ENCODE results near the gene ZSWIM7.
"Not testable (repeated sequence)": the region's sequence is repeated elsewhere in the genome, so short reads cannot be mapped to it uniquely, and the experiment has no call there.

ZSWIM7 gene

GRCh38 chr17:15999974-16000827, 697 bp upstream of the ZSWIM7 start:
- 1% methylated on average over 64 of the region's 64 CpGs for WGBS, 2 experiments
- Histone ChIP-seq H3K27ac (ENCODE audit: insufficient read depth, low read depth, low read length, poor library complexity, severe bottlenecking) (peak overlapping the region; percentile 93), H3K4me3 (ENCODE audit: insufficient read depth, low read depth, low read length) (peak overlapping the region; percentile 87)

DNA sequence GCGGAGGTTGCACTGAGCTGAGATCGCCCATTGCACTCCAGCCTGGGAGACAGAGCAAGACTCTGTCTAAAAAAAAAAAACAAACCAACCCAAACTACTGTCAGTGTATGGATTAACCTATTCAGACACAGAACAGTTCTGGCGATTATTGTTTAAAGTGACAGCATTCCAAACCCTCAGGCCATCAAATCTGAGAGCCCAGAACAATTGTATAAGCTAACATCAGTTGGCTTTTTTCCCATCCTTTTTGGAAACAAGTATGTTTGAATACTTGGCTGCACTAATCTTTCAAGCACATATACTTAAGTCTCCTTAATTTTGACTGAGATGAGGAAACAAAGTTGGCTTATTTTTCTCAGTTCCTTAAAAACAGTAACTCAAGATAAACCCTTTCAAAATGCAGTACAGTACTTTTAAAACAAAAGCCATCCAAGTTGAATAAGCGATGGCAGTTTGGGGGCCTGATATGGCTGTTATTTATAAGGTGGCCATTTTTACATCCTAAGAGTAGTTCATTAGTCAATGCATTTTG, 1.4 kb downstream of the ZSWIM7 start:
- 92 to 93% methylated on average over 4 of the region's 4 CpGs for WGBS, 2 experiments
- Histone ChIP-seq H3K36me3 (ENCODE audit: control insufficient read depth, insufficient read depth, low read length) (peaks cover 20% of the 10 kb centered on the region), H3K27ac (ENCODE audit: insufficient read depth, low read depth, low read length, poor library complexity, severe bottlenecking) (no peak overlapping the region), H3K27me3 (ENCODE audit: control insufficient read depth, insufficient read depth, low read length, poor library complexity, severe bottlenecking) (no peaks in the 10 kb centered on the region), H3K9me3 (ENCODE audit: control insufficient read depth, low read length) (no peaks in the 10 kb centered on the region), H3K4me1 (ENCODE audit: control insufficient read depth, insufficient read depth, low read length) (no peaks in the 10 kb centered on the region), H3K4me3 (ENCODE audit: insufficient read depth, low read depth, low read length) (no peak overlapping the region)

More at GRCh38 chr17:15999974-16000827, 697 bp upstream of the ZSWIM7 start:
- Histone ChIP-seq H3K36me3 (ENCODE audit: control insufficient read depth, insufficient read depth, low read length) (peaks cover 38% of the 10 kb centered on the region), H3K27me3 (ENCODE audit: control insufficient read depth, insufficient read depth, low read length, poor library complexity, severe bottlenecking) (no peaks in the 10 kb centered on the region), H3K9me3 (ENCODE audit: control insufficient read depth, low read length) (no peaks in the 10 kb centered on the region), H3K4me1 (ENCODE audit: control insufficient read depth, insufficient read depth, low read length) (no peaks in the 10 kb centered on the region)

DNA sequence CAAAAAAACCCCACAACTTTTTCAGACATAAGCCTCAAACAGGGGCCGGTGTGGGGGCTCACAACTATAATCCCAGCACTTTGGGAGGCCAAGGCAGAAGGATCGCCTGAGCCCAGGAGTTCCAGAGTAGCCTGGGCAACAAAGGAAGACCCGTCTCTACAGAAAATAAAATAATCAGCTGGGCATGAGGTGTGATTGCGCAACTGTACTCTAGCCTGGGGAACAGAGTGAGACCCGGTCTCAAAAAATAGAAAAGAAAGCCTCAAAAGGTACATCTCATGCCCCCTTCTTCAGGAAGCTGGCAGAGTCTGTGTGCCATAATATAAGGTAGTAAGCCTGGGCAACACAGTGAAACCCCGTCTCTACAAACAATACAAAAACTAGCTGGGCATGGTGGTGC, 3.2 kb downstream of the ZSWIM7 start:
- H3K27me3 ChIP-seq (ENCODE audit: control insufficient read depth, insufficient read depth, low read length, poor library complexity, severe bottlenecking) = no peaks in the 10 kb centered on the region
- WGBS, 2 experiments = 83 to 86% methylated on average over 6 of the region's 6 CpGs
- no peak overlapping the region for H3K4me3 ChIP-seq (ENCODE audit: insufficient read depth, low read depth, low read length)
- H3K4me1 ChIP-seq (ENCODE audit: control insufficient read depth, insufficient read depth, low read length) = no peaks in the 10 kb centered on the region
- H3K36me3 ChIP-seq (ENCODE audit: control insufficient read depth, insufficient read depth, low read length) = peaks cover 7% of the 10 kb centered on the region
- no peaks in the 10 kb centered on the region for H3K9me3 ChIP-seq (ENCODE audit: control insufficient read depth, low read length)
- no peak overlapping the region for H3K27ac ChIP-seq (ENCODE audit: insufficient read depth, low read depth, low read length, poor library complexity, severe bottlenecking)

- Histone ChIP-seq H3K4me1 (ENCODE audit: control insufficient read depth, insufficient read depth, low read length) (no peaks in the 10 kb centered on the region), H3K36me3 (ENCODE audit: control insufficient read depth, insufficient read depth, low read length) (peaks cover 42% of the 10 kb centered on the region), H3K9me3 (ENCODE audit: control insufficient read depth, low read length) (no peaks in the 10 kb centered on the region), H3K27me3 (ENCODE audit: control insufficient read depth, insufficient read depth, low read length, poor library complexity, severe bottlenecking) (no peaks in the 10 kb centered on the region), H3K4me3 (ENCODE audit: insufficient read depth, low read depth, low read length) (no peak overlapping the region), H3K27ac (ENCODE audit: insufficient read depth, low read depth, low read length, poor library complexity, severe bottlenecking) (no peak overlapping the region)
- 89 to 90% methylated on average over 5 of the region's 5 CpGs for WGBS, 2 experiments
Observed at GRCh38 chr17:15981646-15982580, 17.6 kb downstream of the ZSWIM7 start.

GRCh38 chr17:15981208-15981607, 18.3 kb downstream of the ZSWIM7 start:
- Histone ChIP-seq H3K36me3 (ENCODE audit: control insufficient read depth, insufficient read depth, low read length) (peaks cover 42% of the 10 kb centered on the region), H3K4me3 (ENCODE audit: insufficient read depth, low read depth, low read length) (no peak overlapping the region), H3K27ac (ENCODE audit: insufficient read depth, low read depth, low read length, poor library complexity, severe bottlenecking) (no peak overlapping the region), H3K27me3 (ENCODE audit: control insufficient read depth, insufficient read depth, low read length, poor library complexity, severe bottlenecking) (no peaks in the 10 kb centered on the region), H3K4me1 (ENCODE audit: control insufficient read depth, insufficient read depth, low read length) (no peaks in the 10 kb centered on the region), H3K9me3 (ENCODE audit: control insufficient read depth, low read length) (no peaks in the 10 kb centered on the region)
- WGBS, 2 experiments = 43 to 93% methylated on average over 1 of the region's 2 CpGs

- WGBS, 2 experiments = no CpG with 5 or more reads among the region's 4 CpGs
- not testable (repeated sequence) for H3K27ac ChIP-seq (ENCODE audit: insufficient read depth, low read depth, low read length, poor library complexity, severe bottlenecking); H3K4me3 ChIP-seq (ENCODE audit: insufficient read depth, low read depth, low read length); H3K4me1 ChIP-seq (ENCODE audit: control insufficient read depth, insufficient read depth, low read length); H3K9me3 ChIP-seq (ENCODE audit: control insufficient read depth, low read length); H3K27me3 ChIP-seq (ENCODE audit: control insufficient read depth, insufficient read depth, low read length, poor library complexity, severe bottlenecking)
- peaks cover 36% of the 10 kb centered on the region for H3K36me3 ChIP-seq (ENCODE audit: control insufficient read depth, insufficient read depth, low read length)
Observed at GRCh38 chr17:15979013-15979412, 20.5 kb downstream of the ZSWIM7 start.

GRCh38 chr17:15978606-15979005, 20.9 kb downstream of the ZSWIM7 start:
- 89 to 93% methylated on average over 1 of the region's 1 CpG for WGBS, 2 experiments
- Histone ChIP-seq H3K9me3 (ENCODE audit: control insufficient read depth, low read length) (no peaks in the 10 kb centered on the region), H3K27ac (ENCODE audit: insufficient read depth, low read depth, low read length, poor library complexity, severe bottlenecking) (no peak overlapping the region), H3K27me3 (ENCODE audit: control insufficient read depth, insufficient read depth, low read length, poor library complexity, severe bottlenecking) (no peaks in the 10 kb centered on the region), H3K4me3 (ENCODE audit: insufficient read depth, low read depth, low read length) (no peak overlapping the region), H3K4me1 (ENCODE audit: control insufficient read depth, insufficient read depth, low read length) (no peaks in the 10 kb centered on the region), H3K36me3 (ENCODE audit: control insufficient read depth, insufficient read depth, low read length) (peaks cover 36% of the 10 kb centered on the region)

GRCh38 chr17:15977894-15978293, 21.6 kb downstream of the ZSWIM7 start:
- H3K9me3 ChIP-seq (ENCODE audit: control insufficient read depth, low read length) = no peaks in the 10 kb centered on the region
- WGBS, 2 experiments = 90 to 92% methylated on average over 2 of the region's 2 CpGs
- H3K4me1 ChIP-seq (ENCODE audit: control insufficient read depth, insufficient read depth, low read length) = no peaks in the 10 kb centered on the region
- H3K4me3 ChIP-seq (ENCODE audit: insufficient read depth, low read depth, low read length) = no peak overlapping the region
- H3K27ac ChIP-seq (ENCODE audit: insufficient read depth, low read depth, low read length, poor library complexity, severe bottlenecking) = no peak overlapping the region
- peaks cover 32% of the 10 kb centered on the region for H3K36me3 ChIP-seq (ENCODE audit: control insufficient read depth, insufficient read depth, low read length)
- H3K27me3 ChIP-seq (ENCODE audit: control insufficient read depth, insufficient read depth, low read length, poor library complexity, severe bottlenecking) = no peaks in the 10 kb centered on the region

GRCh38 chr17:15973834-15974233, 25.7 kb downstream of the ZSWIM7 start:
- H3K27ac ChIP-seq (ENCODE audit: insufficient read depth, low read depth, low read length, poor library complexity, severe bottlenecking) = no peak overlapping the region
- 93 to 94% methylated on average over 6 of the region's 6 CpGs for WGBS, 2 experiments
- peaks cover 11% of the 10 kb centered on the region for H3K36me3 ChIP-seq (ENCODE audit: control insufficient read depth, insufficient read depth, low read length)
- H3K27me3 ChIP-seq (ENCODE audit: control insufficient read depth, insufficient read depth, low read length, poor library complexity, severe bottlenecking) = no peaks in the 10 kb centered on the region
- H3K9me3 ChIP-seq (ENCODE audit: control insufficient read depth, low read length) = no peaks in the 10 kb centered on the region
- no peak overlapping the region for H3K4me3 ChIP-seq (ENCODE audit: insufficient read depth, low read depth, low read length)
- H3K4me1 ChIP-seq (ENCODE audit: control insufficient read depth, insufficient read depth, low read length) = no peaks in the 10 kb centered on the region

- Histone ChIP-seq H3K4me1 (ENCODE audit: control insufficient read depth, insufficient read depth, low read length) (no peaks in the 10 kb centered on the region), H3K27ac (ENCODE audit: insufficient read depth, low read depth, low read length, poor library complexity, severe bottlenecking) (no peak overlapping the region), H3K36me3 (ENCODE audit: control insufficient read depth, insufficient read depth, low read length) (peaks cover 5% of the 10 kb centered on the region), H3K4me3 (ENCODE audit: insufficient read depth, low read depth, low read length) (no peak overlapping the region), H3K9me3 (ENCODE audit: control insufficient read depth, low read length) (no peaks in the 10 kb centered on the region), H3K27me3 (ENCODE audit: control insufficient read depth, insufficient read depth, low read length, poor library complexity, severe bottlenecking) (no peaks in the 10 kb centered on the region)
Observed at GRCh38 chr17:15973016-15973415, 26.5 kb downstream of the ZSWIM7 start.
